HL-60 (cell line): ENCODE data around the gene COBL.
"Not testable (repeated sequence)": the region's sequence is repeated elsewhere in the genome, so short reads cannot be mapped to it uniquely, and the experiment has no call there.

Experiments used
- DNase-seq, 2 experiments: peaks; one replicate each; pipeline ENCODE4 v3.0.0-alpha.2; 2010 to 2020; ENCODE audit warnings: low read depth in 1 of 2, low spot score in 1 of 2
- H3K27ac ChIP-seq: fragments of 250-450 bp; sonication (Bioruptor Pico); replicated peaks from 2 replicates; pipeline ENCODE4 v1.5.1; 2020; ENCODE audit warnings: mild to moderate bottlenecking, moderate library complexity
- H3K27me3 ChIP-seq: fragments of 250-450 bp; sonication (Bioruptor Pico); 2 replicates; pipeline ENCODE4 v1.5.1; 2021; ENCODE audit warnings: mild to moderate bottlenecking, moderate library complexity; ENCODE audit not compliant: insufficient read depth, poor library complexity, severe bottlenecking
- H3K4me3 ChIP-seq: replicated peaks from 2 replicates; pipeline ENCODE4 v1.5.1; 2011; ENCODE audit warnings: mild to moderate bottlenecking, control low read depth, low read length; ENCODE audit not compliant: insufficient read depth
- GABPA ChIP-seq: IDR thresholded peaks from 2 replicates; pipeline ENCODE4 v1.6.1; 2012; ENCODE audit warnings: low read depth
- POLR2AphosphoS5 ChIP-seq: IDR thresholded peaks from 2 replicates; pipeline ENCODE4 v1.6.1; 2012; ENCODE audit warnings: low read depth
- SPI1 ChIP-seq: IDR thresholded peaks from 2 replicates; pipeline ENCODE4 v1.6.1; 2012; ENCODE audit warnings: low read depth, mild to moderate bottlenecking, borderline replicate concordance
- TF ChIP-seq, protein P1 (sequence below): IDR thresholded peaks from 2 replicates; pipeline ENCODE4 v1.6.1; 2012; ENCODE audit warnings: low read depth; ENCODE audit not compliant: insufficient replicate concordance
- TF ChIP-seq, protein P2 (sequence below): IDR thresholded peaks from one replicate; pipeline ENCODE4 v1.5.1; 2011; ENCODE audit warnings: low read length, control low read depth, inconsistent platforms; ENCODE audit not compliant: insufficient read depth

Gene COBL

DNA sequence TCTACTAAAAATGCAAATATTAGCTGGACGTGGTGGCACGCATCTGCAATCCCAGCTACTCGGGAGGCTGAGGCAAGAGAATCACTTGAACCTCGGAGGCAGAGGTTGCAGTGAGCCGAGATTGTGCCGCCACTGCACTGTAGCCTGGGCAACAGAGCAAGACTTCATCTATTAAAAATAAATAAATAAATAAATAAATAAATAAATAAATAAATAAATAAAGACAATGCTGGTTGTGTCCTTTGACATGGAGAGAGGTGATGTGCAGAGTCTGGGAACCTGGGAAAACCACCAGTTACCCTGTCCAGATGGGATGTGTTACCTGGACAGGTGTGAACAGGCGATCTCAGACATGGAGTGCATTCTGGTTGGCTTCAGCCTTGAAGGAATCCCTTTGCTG is 102.5 kb downstream of the COBL start:
- no peak overlapping the region for H3K27ac ChIP-seq
- no peaks in the 10 kb centered on the region for H3K27me3 ChIP-seq
- no peak overlapping the region for H3K4me3 ChIP-seq
- no peak for DNase-seq
- TF ChIP-seq, protein P1, sequence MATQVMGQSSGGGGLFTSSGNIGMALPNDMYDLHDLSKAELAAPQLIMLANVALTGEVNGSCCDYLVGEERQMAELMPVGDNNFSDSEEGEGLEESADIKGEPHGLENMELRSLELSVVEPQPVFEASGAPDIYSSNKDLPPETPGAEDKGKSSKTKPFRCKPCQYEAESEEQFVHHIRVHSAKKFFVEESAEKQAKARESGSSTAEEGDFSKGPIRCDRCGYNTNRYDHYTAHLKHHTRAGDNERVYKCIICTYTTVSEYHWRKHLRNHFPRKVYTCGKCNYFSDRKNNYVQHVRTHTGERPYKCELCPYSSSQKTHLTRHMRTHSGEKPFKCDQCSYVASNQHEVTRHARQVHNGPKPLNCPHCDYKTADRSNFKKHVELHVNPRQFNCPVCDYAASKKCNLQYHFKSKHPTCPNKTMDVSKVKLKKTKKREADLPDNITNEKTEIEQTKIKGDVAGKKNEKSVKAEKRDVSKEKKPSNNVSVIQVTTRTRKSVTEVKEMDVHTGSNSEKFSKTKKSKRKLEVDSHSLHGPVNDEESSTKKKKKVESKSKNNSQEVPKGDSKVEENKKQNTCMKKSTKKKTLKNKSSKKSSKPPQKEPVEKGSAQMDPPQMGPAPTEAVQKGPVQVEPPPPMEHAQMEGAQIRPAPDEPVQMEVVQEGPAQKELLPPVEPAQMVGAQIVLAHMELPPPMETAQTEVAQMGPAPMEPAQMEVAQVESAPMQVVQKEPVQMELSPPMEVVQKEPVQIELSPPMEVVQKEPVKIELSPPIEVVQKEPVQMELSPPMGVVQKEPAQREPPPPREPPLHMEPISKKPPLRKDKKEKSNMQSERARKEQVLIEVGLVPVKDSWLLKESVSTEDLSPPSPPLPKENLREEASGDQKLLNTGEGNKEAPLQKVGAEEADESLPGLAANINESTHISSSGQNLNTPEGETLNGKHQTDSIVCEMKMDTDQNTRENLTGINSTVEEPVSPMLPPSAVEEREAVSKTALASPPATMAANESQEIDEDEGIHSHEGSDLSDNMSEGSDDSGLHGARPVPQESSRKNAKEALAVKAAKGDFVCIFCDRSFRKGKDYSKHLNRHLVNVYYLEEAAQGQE: no peak
- TF ChIP-seq POLR2AphosphoS5: no peak
- TF ChIP-seq GABPA: no peak
- TF ChIP-seq, protein P2, sequence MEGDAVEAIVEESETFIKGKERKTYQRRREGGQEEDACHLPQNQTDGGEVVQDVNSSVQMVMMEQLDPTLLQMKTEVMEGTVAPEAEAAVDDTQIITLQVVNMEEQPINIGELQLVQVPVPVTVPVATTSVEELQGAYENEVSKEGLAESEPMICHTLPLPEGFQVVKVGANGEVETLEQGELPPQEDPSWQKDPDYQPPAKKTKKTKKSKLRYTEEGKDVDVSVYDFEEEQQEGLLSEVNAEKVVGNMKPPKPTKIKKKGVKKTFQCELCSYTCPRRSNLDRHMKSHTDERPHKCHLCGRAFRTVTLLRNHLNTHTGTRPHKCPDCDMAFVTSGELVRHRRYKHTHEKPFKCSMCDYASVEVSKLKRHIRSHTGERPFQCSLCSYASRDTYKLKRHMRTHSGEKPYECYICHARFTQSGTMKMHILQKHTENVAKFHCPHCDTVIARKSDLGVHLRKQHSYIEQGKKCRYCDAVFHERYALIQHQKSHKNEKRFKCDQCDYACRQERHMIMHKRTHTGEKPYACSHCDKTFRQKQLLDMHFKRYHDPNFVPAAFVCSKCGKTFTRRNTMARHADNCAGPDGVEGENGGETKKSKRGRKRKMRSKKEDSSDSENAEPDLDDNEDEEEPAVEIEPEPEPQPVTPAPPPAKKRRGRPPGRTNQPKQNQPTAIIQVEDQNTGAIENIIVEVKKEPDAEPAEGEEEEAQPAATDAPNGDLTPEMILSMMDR: no peak
- no peak for TF ChIP-seq SPI1

DNA sequence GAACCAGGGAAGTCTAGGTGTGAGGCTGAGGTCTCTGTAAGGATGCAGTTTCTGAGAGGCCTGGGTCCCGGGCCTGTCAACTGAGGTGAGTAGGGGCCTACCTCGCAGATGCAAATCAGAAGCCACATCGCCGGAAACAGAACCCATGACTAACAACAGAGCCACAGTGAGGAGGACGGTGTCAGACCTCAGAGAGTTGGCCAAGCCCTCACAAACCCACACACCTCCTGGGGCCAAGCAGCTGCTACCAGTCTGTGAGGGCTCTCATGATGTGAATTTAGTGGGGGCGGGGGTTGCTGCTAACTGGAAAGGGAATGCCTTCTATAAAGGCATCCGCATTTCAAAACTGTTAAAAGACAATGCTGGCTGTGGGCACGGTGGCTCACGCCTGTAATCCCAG is 103.0 kb downstream of the COBL start:
- Histone ChIP-seq H3K4me3 (no peak overlapping the region), H3K27me3 (no peaks in the 10 kb centered on the region), H3K27ac (no peak overlapping the region)
- no peak for DNase-seq
- TF ChIP-seq, protein P2: no peak
- TF ChIP-seq GABPA: no peak
- no peak for TF ChIP-seq POLR2AphosphoS5
- no peak for TF ChIP-seq SPI1

DNA sequence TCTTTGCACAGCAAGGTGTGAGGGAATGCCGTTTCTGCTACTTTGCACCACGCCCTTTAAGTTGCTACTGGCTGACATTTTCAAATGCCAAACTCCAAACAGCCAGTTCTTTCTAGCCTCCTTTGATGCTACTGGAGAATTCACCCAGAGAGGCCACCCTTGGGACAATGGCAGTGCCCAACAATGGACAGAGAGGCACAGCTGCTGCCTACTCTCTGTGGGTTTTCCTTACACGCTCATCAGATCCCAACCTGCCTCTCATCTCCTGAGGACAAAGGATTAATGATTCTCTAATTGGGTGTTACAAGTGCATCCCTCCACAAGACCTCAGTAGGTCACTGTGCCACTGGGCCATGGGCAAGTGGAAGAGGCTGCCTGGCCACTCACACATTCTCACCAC is 105.8 kb downstream of the COBL start:
- H3K27me3 ChIP-seq: no peaks in the 10 kb centered on the region
- no peak for DNase-seq
- no peak overlapping the region for H3K4me3 ChIP-seq
- TF ChIP-seq SPI1 (no peak), POLR2AphosphoS5 (no peak), GABPA (no peak)
- TF ChIP-seq, protein P2: no peak
- TF ChIP-seq, protein P1: no peak
- no peak overlapping the region for H3K27ac ChIP-seq

DNA sequence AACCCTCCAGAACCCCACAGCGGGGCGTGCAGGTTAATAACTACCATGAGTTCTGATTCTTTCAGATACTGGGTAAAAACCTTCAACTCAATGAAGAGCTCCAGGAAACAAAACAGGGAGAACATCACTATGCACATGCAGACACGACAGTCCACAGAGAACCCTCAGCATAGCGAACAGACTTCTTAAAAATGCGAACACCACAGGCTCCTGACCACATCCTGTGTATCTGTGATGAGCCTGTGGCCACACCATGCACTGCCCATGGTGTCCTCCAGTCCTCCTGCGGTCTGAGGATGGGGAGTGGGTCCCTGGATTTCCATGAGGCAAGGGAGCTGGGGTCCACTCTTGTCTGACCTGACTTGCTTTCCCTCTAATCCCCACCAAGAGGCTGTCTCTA is 107.2 kb downstream of the COBL start:
- no peak overlapping the region for H3K27ac ChIP-seq
- TF ChIP-seq, protein P1: no peak
- TF ChIP-seq GABPA (no peak), POLR2AphosphoS5 (no peak), SPI1 (no peak)
- TF ChIP-seq, protein P2: no peak
- H3K4me3 ChIP-seq: no peak overlapping the region
- no peaks in the 10 kb centered on the region for H3K27me3 ChIP-seq
- no peak for DNase-seq

DNA sequence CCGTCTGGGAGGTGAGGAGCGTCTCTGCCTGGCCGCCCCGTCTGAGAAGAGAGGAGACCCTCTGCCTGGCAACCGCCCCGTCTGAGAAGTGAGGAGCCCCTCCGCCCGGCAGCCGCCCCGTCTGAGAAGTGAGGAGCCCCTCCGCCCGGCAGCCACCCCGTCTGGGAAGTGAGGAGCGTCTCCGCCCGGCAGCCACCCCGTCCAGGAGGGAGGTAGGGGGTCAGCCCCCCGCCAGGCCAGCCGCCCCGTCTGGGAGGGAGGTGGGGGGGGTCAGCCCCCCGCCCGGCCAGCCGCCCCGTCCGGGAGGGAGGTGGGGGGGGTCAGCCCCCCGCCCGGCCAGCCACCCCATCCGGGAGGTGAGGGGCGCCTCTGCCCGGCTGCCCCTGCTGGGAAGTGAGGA is 108.5 kb downstream of the COBL start:
- H3K4me3 ChIP-seq, H3K27me3 ChIP-seq, H3K27ac ChIP-seq, DNase-seq: not testable (repeated sequence)
